PC-3 (cell line): ENCODE measurements around the gene AGBL3. TPM values are rescaled to one million over a fixed set of nuclear protein-coding genes. Genes with fewer than 3 reads are reported as not detected.
A peak's percentile ranks its signal among the peaks of the same experiment; 100 is the strongest.

ENCODE experiments used
- ATAC-seq: fragments of 200-7000 bp; cut with Tn5 transposase; 2 replicates; pipeline ENCODE4 v1.9.1; 2020; ENCODE audit warnings: mild to moderate bottlenecking, moderate library complexity
- BruUV-seq: library from RNA; stranded (reverse); fragments of 400-500 nt; replicated peaks from 2 replicates; lab custom pipeline; 2021; lab: Mats Ljungman, UMichigan
- CTCF ChIA-PET: fragments of 300-600 bp; sonication (Branson Sonifier 250); formaldehyde crosslinking; loops from one replicate; lab custom pipeline; 2022; ENCODE audit warnings: antibody characterized with exemption; lab: Charles Lee
- POLR2A ChIA-PET: fragments of 300-600 bp; sonication (Branson Sonifier 250); formaldehyde crosslinking; loops from one replicate; lab custom pipeline; 2022; ENCODE audit warnings: antibody characterized with exemption; ENCODE audit not compliant: unreplicated experiment; lab: Charles Lee
- DNase-seq: peaks from one replicate; pipeline ENCODE4 v3.0.0-alpha.2; 2015
- H2AFZ ChIP-seq: fragments of 300-600 bp; sonication (generic); 2 replicates; pipeline ENCODE4 v1.6.0; 2016; ENCODE audit warnings: antibody characterized with exemption, low read length
- H3F3A ChIP-seq: fragments of 300-600 bp; sonication (generic); one replicate; pipeline ENCODE4 v1.6.0; 2017; ENCODE audit warnings: antibody characterized with exemption, low read length, control low read depth, mild to moderate bottlenecking; ENCODE audit not compliant: unreplicated experiment
- H3K27ac ChIP-seq: fragments of 300-600 bp; sonication (generic); 2 replicates; pipeline ENCODE4 v1.5.1; 2016; ENCODE audit warnings: mild to moderate bottlenecking, low read length
- H3K27me3 ChIP-seq: fragments of 300-600 bp; sonication (generic); 2 replicates; pipeline ENCODE4 v1.6.1; 2016; ENCODE audit warnings: low read length, mixed read lengths
- H3K36me3 ChIP-seq: fragments of 300-600 bp; sonication (generic); 2 replicates; pipeline ENCODE4 v1.6.1; 2016; ENCODE audit warnings: low read depth, mixed run types, low read length, mixed read lengths
- H3K4me1 ChIP-seq: fragments of 300-600 bp; sonication (generic); 2 replicates; pipeline ENCODE4 v1.5.1; 2016; ENCODE audit warnings: low read length; ENCODE audit not compliant: insufficient read depth
- H3K4me2 ChIP-seq: fragments of 300-600 bp; sonication (generic); 2 replicates; pipeline ENCODE4 v1.6.0; 2016; ENCODE audit warnings: low read length
- H3K4me3 ChIP-seq: fragments of 300-600 bp; sonication (generic); 2 replicates; pipeline ENCODE4 v1.5.1; 2016; ENCODE audit warnings: mild to moderate bottlenecking, low read length, mixed read lengths
- H3K79me2 ChIP-seq: fragments of 300-600 bp; sonication (generic); 2 replicates; pipeline ENCODE4 v1.6.1; 2017; ENCODE audit warnings: low read length, mixed read lengths
- H3K9ac ChIP-seq: fragments of 300-600 bp; sonication (generic); 2 replicates; pipeline ENCODE4 v1.6.0; 2016; ENCODE audit warnings: mild to moderate bottlenecking, low read length
- H3K9me2 ChIP-seq: fragments of 300-600 bp; sonication (generic); replicated peaks from 2 replicates; pipeline ENCODE4 v1.6.1; 2016; ENCODE audit warnings: mixed run types, low read length, mixed read lengths
- H3K9me3 ChIP-seq: fragments of 300-600 bp; sonication (generic); 2 replicates; pipeline ENCODE4 v1.6.1; 2016; ENCODE audit warnings: low read length, mixed read lengths
- H4K20me1 ChIP-seq: fragments of 300-600 bp; sonication (generic); 2 replicates; pipeline ENCODE4 v1.6.1; 2016; ENCODE audit warnings: low read length, mixed read lengths
- CTCF ChIP-seq: fragments of 300-600 bp; sonication (generic); conservative IDR thresholded peaks from 2 replicates; pipeline ENCODE4 v1.5.1; 2017; ENCODE audit warnings: antibody characterized with exemption, low read depth, mild to moderate bottlenecking, low read length
- EZH2 ChIP-seq: fragments of 300-600 bp; sonication (generic); IDR thresholded peaks from one replicate; pipeline ENCODE4 v1.6.1; 2017; ENCODE audit warnings: antibody characterized with exemption, mild to moderate bottlenecking, low read length; ENCODE audit not compliant: unreplicated experiment
- EZH2phosphoT487 ChIP-seq: fragments of 300-600 bp; sonication (generic); IDR thresholded peaks from 2 replicates; pipeline ENCODE4 v1.6.1; 2018; ENCODE audit warnings: mild to moderate bottlenecking, antibody characterized with exemption, low read length, borderline replicate concordance
- intact Hi-C: fragments of 100-400 bp; cut with micrococcal nuclease; formaldehyde crosslinking; loops from 2 replicates; pipeline ENCODE4 v1.9.0; 2023
- total RNA-seq: library from RNA; depleted of rRNA; stranded (reverse); fragments of >200 nt; gene quantifications from 2 replicates; pipeline ENCODE4 v1.2.3, GENCODE V29; 2014

The AGBL3 gene
- total RNA-seq, 1 experiment from 2014 or later: 2.5 TPM

GRCh38 chr7:134985894-134986362 lies 380 bp upstream of the AGBL3 start:
- intact Hi-C loops: loop anchor here (1.0 to 5.0 kb wide), 3 partner anchors 20 to 226 kb away; partner anchors contain the start of gene WDR91
- Histone ChIP-seq H3K9me3 (no peaks in the 10 kb centered on the region), H3K27ac (no peak overlapping the region), H3F3A (no peaks in the 10 kb centered on the region), H3K9ac (peak overlapping the region; percentile 88), H4K20me1 (no peaks in the 10 kb centered on the region), H3K4me2 (peak overlapping the region; percentile 88), H3K79me2 (peaks cover 18% of the 10 kb centered on the region), H3K36me3 (no peaks in the 10 kb centered on the region; the same call in 1 of the 2 replicates), H2AFZ (peak overlapping the region; percentile 84), H3K9me2 (no peaks in the 10 kb centered on the region), H3K4me3 (peak overlapping the region; percentile 87), H3K27me3 (no peaks in the 10 kb centered on the region), H3K4me1 (peaks cover 16% of the 10 kb centered on the region; the same call in 1 of the 2 replicates)
- TF ChIP-seq EZH2 (no peak), EZH2phosphoT487 (no peak), CTCF (no peak)
- ChIA-PET POLR2A (no interaction called here), CTCF (interaction anchor here (0.8 kb wide), 1 partner anchor 180 kb away, joined by 3 read pairs; no protein-coding TSS in a partner anchor)
- DNase-seq: no peak
- BruUV-seq: TSS peak; percentile 87
- ATAC-seq: no peak

GRCh38 chr7:134988161-134988560 lies 1.9 kb downstream of the AGBL3 start:
- ChIA-PET CTCF (interaction anchor here (0.8 kb wide), 1 partner anchor 24 kb away, joined by 4 read pairs; no protein-coding TSS in a partner anchor), POLR2A (no interaction called here)

More at GRCh38 chr7:134988161-134988560, 1.9 kb downstream of the AGBL3 start:
- H3F3A ChIP-seq: no peaks in the 10 kb centered on the region
- ATAC-seq (no peak), DNase-seq (no peak)
- no peak overlapping the region for H3K27ac ChIP-seq
- H3K9me3 ChIP-seq: no peaks in the 10 kb centered on the region
- no peaks in the 10 kb centered on the region for H3K27me3 ChIP-seq
- H3K4me2 ChIP-seq: peak overlapping the region; percentile 88
- H3K9me2 ChIP-seq: no peaks in the 10 kb centered on the region
- no peak overlapping the region for H2AFZ ChIP-seq
- intact Hi-C loops: loop anchor here (5.0 kb wide), 1 partner anchor 224 kb away; the partner anchor contains the start of gene WDR91
- H3K4me1 ChIP-seq: peaks cover 24% of the 10 kb centered on the region; the same call in 1 of the 2 replicates
- TF ChIP-seq EZH2phosphoT487: no peak
- TF ChIP-seq EZH2: no peak
- no peak for TF ChIP-seq CTCF
- BruUV-seq: no TSS peak
- no peaks in the 10 kb centered on the region for H4K20me1 ChIP-seq
- peaks cover 18% of the 10 kb centered on the region for H3K79me2 ChIP-seq
- H3K9ac ChIP-seq: peak overlapping the region; percentile 88; the same call in 1 of the 2 replicates
- no peaks in the 10 kb centered on the region; the same call in 1 of the 2 replicates for H3K36me3 ChIP-seq
- 0 out of 2 replicates have a peak overlapping the region, but pooled peaks have one; percentile 87 for H3K4me3 ChIP-seq
